Mesendoderm (in vitro differentiated cells): ENCODE results near the gene GFAP. TPM values are rescaled to one million over a fixed set of nuclear protein-coding genes. Genes with fewer than 3 reads are reported as not detected.
A peak's percentile ranks its signal among the peaks of the same experiment; 100 is the strongest.

Source experiments
- DNase-seq: peaks from one replicate; pipeline ENCODE4 v3.0.0; 2013
- H2AK5ac ChIP-seq: 2 replicates; pipeline ENCODE4 v1.6.1; 2013; ENCODE audit warnings: low read length, inconsistent platforms
- H2BK120ac ChIP-seq: 2 replicates; pipeline ENCODE4 v1.6.1; 2013; ENCODE audit warnings: low read depth, mild to moderate bottlenecking, low read length, moderate library complexity, mixed read lengths
- H2BK15ac ChIP-seq: replicated peaks from 2 replicates; pipeline ENCODE4 v1.6.1; 2013; ENCODE audit warnings: low read depth, mild to moderate bottlenecking, moderate library complexity
- H2BK5ac ChIP-seq: 2 replicates; pipeline ENCODE4 v1.6.1; 2013; ENCODE audit warnings: low read length, inconsistent platforms
- H3K18ac ChIP-seq: 2 replicates; pipeline ENCODE4 v1.6.1; 2013; ENCODE audit warnings: mild to moderate bottlenecking, low read length, mixed read lengths
- H3K23ac ChIP-seq: one replicate; pipeline ENCODE4 v1.6.1; 2013; ENCODE audit warnings: low read length
- H3K27ac ChIP-seq: 2 replicates; pipeline ENCODE4 v1.5.1; 2013; ENCODE audit warnings: low read depth, mild to moderate bottlenecking, inconsistent platforms, low read length, moderate library complexity
- H3K27me3 ChIP-seq: 2 replicates; pipeline ENCODE4 v1.6.1; 2013; ENCODE audit warnings: low read length, control low read depth, mild to moderate bottlenecking, inconsistent platforms; ENCODE audit not compliant: insufficient read depth, poor library complexity
- H3K36me3 ChIP-seq: 2 replicates; pipeline ENCODE4 v1.6.1; 2013; ENCODE audit warnings: low read length, inconsistent platforms; ENCODE audit not compliant: control insufficient read depth, insufficient read depth
- H3K4ac ChIP-seq: one replicate; pipeline ENCODE4 v1.6.1; 2013; ENCODE audit warnings: low read depth, mild to moderate bottlenecking, low read length, moderate library complexity
- H3K4me1 ChIP-seq: 2 replicates; pipeline ENCODE4 v1.6.1; 2013; ENCODE audit warnings: low read depth, low read length, inconsistent platforms; ENCODE audit not compliant: control insufficient read depth
- H3K4me2 ChIP-seq: 2 replicates; pipeline ENCODE4 v1.6.1; 2013; ENCODE audit warnings: low read length
- H3K4me3 ChIP-seq: 2 replicates; pipeline ENCODE4 v1.5.1; 2013; ENCODE audit warnings: mild to moderate bottlenecking, low read length
- H3K56ac ChIP-seq: one replicate; pipeline ENCODE4 v1.6.1; 2013; ENCODE audit warnings: low read length
- H3K79me1 ChIP-seq: 2 replicates; pipeline ENCODE4 v1.6.1; 2013; ENCODE audit warnings: low read length, inconsistent platforms
- H3K79me2 ChIP-seq: 2 replicates; pipeline ENCODE4 v1.6.1; 2013; ENCODE audit warnings: mild to moderate bottlenecking, low read length; ENCODE audit not compliant: control insufficient read depth, insufficient read depth
- H3K9ac ChIP-seq: 2 replicates; pipeline ENCODE4 v1.6.1; 2013; ENCODE audit warnings: low read length, inconsistent platforms
- H4K5ac ChIP-seq: one replicate; pipeline ENCODE4 v1.6.1; 2013; ENCODE audit warnings: low read length
- H4K8ac ChIP-seq: one replicate; pipeline ENCODE4 v1.6.1; 2013; ENCODE audit warnings: low read depth, mild to moderate bottlenecking, control low read depth, low read length, moderate library complexity
- WGBS: extraction: QIAGEN DNeasy Blood & Tissue Kit; methylation state at CpG from one replicate; pipeline ENCODE4 v1.1.7; 2013; ENCODE audit warnings: low lambda C conversion rate, missing lambda C conversion rate; ENCODE audit not compliant: insufficient coverage; ENCODE audit errors: extremely low coverage; 5-methylcytosine and 5-hydroxymethylcytosine counted together
- small RNA-seq: library from polyadenylated mRNA; stranded (forward); fragments of <200 nt; extraction: miRNeasy Mini kit (QIAGEN cat#:217004); gene quantifications from one replicate; pipeline ENCODE3, GENCODE V24; 2013; ENCODE audit not compliant: insufficient read depth

Gene GFAP

DNA sequence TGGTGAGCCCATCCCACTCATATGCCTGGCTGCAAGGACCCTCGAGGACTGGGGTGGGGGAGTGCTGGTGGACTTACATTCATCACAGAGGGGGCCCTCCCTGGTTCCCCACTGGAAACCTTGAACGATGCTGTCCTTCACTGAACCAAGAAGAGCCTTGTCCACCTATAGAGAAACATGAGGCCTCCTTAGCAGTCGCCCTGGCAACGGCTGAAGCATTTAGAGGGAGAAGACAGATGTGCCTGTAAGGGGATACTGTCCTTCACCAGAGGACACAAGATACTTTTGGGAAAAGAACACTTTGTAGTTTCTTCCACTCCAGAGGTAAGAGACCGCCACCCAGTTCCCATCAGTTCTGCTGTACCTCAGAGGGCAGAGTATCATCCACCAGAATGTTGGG, 61.1 kb downstream of the GFAP start:
- no peak overlapping the region for H2BK120ac ChIP-seq
- no peak overlapping the region for H2BK15ac ChIP-seq
- no peak overlapping the region for H3K4me3 ChIP-seq
- H3K79me1 ChIP-seq: no peaks in the 10 kb centered on the region
- H3K9ac ChIP-seq: no peak overlapping the region
- no peaks in the 10 kb centered on the region for H3K4me1 ChIP-seq
- no peak overlapping the region for H3K4me2 ChIP-seq
- H2AK5ac ChIP-seq: no peak overlapping the region
- H3K4ac ChIP-seq: no peak overlapping the region
- H3K79me2 ChIP-seq: no peaks in the 10 kb centered on the region
- no CpG with 5 or more reads among the region's 5 CpGs for WGBS
- no peak overlapping the region for H3K27ac ChIP-seq
- H2BK5ac ChIP-seq: no peak overlapping the region
- H4K5ac ChIP-seq: no peak overlapping the region
- no peak for DNase-seq
- H3K18ac ChIP-seq: no peak overlapping the region
- no peak overlapping the region for H3K56ac ChIP-seq
- H4K8ac ChIP-seq: no peak overlapping the region
- H3K23ac ChIP-seq: no peak overlapping the region
- H3K36me3 ChIP-seq: peaks cover 27% of the 10 kb centered on the region
- H3K27me3 ChIP-seq: no peaks in the 10 kb centered on the region

Small RNA genes lying within 50 kb of the gene (small RNA-seq; reads per million reads assigned to genes)
- gene CCDC103 (not detected), gene MIR6783 (8.2 reads per million, percentile 83 among the genes with 10 or more reads in this experiment), gene RN7SL405P (not detected)
